NCI-H2171 treated with DMSO at 0.1 percent for 48 hours (cell line): Measurements from ENCODE around the gene FGB.

Source experiments
- DNase-seq: peaks from one replicate; lab custom pipeline; 2025; lab: John Stamatoyannopoulos, UW

FGB gene

DNA sequence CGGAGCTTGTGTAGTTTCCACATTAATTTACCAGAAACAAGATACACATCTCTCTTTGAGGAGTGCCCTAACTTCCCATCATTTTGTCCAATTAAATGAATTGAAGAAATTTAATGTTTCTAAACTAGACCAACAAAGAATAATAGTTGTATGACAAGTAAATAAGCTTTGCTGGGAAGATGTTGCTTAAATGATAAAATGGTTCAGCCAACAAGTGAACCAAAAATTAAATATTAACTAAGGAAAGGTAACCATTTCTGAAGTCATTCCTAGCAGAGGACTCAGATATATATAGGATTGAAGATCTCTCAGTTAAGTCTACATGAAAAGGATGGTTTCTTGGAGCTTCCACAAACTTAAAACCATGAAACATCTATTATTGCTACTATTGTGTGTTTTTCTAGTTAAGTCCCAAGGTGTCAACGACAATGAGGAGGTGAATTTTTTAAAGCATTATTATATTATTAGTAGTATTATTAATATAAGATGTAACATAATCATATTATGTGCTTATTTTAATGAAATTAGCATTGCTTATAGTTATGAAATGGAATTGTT, at the start of gene FGB:
Gene FGB (plus strand): TSS at position 315 of the 558 bp plus-strand sequence. CDS start 8 bp downstream, at position 323.
- no peak for DNase-seq

DNA sequence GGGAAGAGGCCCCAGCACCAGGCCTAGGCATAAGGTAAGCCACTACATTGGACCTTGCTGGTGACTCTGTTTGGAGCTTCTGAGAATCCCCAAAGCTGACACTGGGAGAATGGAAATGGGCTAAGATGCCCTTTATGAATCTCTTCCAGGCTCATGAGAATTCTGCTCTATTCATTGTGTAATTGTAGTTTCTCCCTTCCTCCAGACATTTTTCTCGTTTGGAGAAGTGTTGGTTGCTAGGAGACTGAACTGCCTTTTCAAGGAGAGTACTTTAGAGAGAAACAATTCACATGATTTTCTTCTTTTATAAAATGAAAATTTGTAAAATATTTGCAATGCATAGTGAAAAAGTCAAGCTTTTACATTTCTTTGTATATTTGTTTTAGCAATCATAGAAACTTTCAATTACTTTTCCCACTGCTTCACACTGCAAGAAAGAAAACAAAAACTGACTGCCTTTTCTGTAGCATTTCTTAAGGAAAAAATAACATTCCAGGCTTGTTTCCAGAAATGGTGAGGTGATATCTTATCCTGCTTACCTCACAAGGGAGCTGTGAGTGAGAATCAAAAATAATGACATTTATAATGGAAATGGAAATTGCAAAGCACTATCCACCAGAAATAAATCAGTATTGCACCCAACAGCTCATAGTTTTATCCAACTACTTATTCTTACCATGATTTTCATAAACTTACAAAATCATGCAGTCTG, 46.3 kb upstream of the FGB start:
- no peak for DNase-seq

DNA sequence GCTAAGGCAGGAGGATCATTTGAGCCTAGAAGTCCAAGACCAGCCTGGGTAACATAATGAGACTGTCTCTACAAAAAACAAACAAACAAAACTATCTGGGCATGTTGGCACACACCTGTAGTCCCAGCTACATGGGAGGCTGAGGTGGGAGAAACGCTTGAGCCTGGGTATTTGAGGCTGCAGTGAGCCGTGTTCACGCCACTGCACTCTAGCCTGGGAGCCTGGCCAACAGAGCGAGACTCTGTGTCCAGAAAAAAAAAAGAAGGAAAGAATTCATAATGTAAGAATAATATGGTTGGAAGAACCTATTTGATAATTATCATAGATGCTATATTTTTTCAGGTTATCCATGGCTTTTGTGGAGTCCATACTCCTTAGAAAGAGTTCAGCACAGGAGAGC, 45.2 kb upstream of the FGB start:
- DNase-seq, result no peak

DNA sequence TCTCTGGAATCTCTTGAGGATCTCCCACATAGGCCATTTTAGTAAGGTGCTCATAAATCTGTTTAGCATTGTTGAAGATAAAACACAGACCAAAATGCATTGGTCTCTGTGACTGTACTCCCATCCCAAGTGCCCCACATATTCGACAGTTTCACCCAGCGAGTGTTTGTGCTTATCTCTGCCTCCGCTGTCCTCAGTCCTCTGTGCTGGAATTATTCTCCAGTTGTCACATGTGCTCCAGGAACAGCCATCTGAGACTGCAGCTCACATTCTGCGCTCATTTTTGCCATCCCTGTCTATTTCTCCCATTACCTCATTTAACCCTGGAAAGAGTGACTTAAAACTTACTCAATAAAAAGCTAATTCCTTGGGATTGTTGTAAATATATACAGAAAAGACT, 43.6 kb upstream of the FGB start:
- no peak for DNase-seq

DNA sequence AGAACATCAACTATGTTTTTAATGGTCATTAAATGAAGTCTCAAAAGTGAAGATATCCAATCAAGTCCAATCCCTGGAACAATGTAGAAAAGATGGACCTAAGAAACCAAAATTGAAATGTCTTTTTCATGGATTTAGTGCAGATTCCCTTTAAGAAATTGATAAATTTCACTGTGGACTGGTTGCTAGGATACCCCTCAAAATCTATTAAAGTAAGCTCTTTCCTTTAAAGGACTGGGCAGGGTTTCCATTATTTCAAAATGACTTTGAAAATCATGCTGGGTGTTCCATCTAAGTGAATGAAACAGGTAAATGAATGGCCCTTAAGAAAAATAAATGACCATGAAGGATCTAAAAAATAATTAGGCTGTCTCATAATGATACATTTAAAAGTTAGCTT, 41.2 kb upstream of the FGB start:
- no peak for DNase-seq

DNA sequence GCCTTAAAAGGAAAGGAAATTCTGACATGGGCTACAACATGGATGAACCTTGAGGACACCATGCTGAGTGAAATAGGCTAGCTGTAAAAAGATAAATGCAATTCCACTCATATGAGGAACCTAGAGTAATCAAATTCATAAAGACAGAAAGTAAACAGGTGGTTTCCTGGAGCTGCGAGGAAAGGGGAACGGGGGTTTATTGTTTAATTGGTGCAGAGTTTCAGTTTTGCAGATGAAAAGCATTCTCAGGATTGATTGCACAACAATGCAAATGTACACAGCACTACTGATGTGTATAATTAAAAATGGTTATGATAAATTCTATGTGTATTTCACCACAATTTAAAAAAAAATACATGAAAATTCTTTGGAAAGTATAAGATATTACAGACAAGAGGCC, 36.7 kb upstream of the FGB start:
- no peak for DNase-seq

DNA sequence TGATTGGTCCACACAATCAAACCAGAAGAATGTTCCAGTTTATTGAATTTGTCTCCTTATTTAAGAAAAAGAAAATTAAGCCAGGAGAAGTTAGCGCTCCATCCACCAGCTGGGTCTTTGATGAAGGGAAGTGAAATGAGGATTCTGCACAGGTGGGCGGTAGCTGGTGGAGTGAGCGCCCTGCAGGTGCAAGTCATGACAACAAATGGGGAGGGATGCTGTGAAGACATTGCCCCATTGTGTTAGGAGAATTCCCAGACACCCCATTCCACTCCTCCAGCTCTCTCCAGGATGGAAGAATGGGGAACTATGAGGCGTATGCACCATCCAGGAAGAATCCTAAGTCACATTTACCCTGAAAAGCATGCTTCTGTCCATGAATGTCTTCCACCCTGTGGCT, 35.5 kb upstream of the FGB start:
- no peak for DNase-seq

DNA sequence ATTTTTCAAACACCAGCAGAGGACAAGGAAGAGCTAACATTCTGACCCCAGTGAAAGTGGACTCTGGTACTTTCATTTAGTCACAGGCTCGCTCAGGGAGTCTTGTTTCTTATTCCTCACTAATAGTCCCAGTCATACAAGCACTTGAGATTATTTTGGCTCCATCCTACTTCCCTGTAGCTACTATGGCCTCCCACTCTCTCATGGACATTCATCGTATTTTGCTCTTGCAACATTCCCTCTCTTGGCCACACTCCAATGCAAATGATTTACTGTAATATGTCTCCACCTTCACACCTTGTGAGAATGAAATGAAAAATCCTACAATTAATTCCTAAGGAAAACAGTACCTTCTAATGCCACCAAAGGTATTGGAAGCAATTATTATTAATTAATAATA, 33.9 kb upstream of the FGB start:
- no peak for DNase-seq

DNA sequence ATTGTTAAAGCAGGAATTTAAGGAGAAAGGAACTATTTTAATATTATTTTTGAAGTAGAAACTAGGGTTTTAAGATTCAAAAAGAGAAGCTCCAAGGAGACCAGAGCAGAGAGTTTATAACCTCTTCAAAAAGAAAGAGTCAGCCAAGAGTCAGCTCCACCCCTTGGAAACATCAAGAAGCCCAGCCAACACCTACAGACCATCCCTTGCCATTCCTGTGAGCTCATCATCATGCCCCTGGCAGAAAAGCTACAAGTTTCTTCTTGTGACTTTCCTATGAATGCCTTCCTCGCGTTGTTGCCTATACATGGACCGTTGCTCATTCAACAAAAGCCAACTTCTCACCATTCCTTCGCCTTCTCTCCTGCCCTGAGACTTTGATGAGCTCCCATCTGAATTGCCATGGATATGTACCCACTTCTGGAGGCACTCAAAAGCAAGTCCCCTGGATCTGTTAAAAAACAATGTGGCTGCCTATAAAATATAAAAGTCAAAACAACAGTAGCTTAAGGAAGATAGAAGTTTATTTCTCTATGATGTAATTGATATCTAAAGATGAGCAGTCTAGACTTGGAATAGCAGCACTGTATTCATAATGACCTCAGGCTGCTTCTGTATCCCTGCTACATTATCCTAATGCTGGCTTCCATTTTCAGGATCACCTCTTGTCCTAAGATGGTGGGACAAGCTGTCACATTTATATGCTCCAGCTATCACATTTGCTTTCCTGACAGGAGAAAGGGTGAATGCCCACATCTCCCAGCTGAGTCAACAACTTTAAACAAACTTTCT, 32.9 kb upstream of the FGB start:
- no peak for DNase-seq

DNA sequence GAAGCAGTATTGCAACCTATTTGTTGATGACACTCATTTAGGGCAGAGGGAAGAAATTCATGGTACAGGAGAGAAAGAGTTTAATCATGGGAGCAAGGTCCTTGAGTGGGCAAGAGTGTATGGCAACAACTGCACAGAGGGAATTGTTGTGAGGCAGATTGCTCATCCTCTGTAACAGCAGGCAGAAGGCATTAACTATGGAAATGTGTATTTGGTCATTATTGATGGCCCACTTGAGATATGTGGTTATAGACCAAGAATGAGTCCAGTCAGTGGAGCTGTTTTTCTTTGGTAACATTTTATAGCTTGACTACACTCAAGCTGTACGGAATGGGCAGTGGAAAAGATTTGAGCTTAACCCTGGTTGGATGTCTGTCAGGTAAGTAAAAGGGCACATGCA, 28.5 kb upstream of the FGB start:
- DNase-seq, result no peak

DNA sequence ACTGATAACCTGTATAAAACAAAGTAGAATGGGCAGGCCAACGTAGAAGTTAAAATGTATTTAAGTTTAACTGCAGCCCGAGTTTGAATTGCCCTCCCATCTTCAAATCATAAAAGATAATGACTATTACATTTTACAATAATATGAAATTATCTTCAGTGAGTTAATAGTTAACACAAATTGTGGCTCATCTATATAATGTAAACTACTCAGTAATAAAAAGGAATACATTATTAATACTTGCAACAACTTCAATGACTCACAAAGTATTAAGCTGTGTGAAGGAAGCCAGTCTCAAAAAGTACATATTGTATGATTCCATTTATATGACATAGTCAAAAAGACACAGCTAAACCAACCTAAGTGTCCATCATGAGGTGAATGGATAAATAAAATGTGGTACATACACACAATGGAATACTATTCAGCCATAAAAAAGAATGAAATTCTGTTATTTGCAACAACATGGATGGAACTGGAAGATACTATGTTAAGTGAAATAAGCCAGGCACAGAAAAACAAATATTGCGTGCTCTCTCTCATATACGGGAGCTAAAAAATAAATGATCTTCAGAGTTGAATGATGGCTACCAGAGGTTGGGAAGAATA, 20.4 kb upstream of the FGB start:
- no peak for DNase-seq

DNA sequence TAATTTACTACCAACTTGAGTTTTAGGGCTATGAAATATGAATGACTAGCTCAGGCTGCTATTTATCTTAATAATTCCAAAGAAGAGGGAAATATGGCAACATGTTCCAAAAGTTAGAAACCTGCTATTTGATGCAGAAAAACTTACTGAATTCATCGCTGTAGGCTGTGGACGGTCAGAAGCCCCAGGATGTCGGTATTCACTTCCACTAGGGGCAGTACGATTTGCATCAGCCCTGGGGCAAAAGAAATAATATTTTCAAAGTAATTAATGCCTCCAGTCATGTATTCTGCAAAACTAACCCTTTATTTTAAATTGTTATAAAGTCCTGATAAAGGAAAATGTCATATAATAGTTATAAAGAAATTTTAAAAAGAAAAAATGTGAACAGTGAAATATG, 17.1 kb upstream of the FGB start:
- DNase-seq, result no peak

DNA sequence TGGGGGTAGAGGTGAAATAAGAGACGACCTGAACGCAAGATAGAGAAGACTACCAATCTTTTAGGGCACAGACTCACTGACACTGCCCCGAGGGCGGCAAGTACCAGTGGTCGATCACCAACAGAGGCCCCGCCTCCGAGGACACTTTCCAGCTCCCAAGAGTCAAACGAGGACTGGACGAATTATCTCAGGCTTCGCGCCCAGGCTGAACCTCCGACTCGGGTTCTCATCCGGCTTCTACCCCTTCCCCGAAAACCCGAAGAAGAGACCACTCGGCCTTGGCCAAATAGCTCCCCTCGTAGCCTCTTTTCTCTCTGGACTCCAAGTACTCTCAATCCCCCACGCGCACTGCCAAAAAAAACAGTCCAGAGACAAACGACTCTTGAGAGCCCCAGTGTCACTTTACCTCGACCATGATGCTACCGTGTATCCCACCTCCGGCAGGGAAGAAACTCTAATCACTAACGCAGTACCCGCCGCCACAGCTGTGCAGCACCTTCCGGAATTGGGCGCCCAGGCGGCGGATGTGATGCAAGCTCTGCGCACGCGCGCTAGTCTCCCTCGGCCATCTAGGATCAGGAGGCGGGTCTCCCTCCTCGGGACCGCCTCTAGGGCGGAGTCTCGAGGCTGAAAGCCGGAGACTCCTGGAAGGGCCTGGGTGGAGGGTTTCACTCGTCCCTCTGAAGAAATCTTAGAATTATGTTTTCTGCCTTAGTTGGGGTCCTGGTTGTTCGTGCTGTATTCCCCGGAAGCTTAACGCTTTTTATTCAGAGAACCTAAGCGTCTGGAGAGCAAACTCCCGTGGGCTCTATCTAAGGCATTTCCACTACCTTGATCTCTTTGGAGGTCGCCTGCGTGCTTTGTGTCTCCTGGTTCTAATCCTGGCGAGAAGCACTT, 12.7 kb upstream of the FGB start, which contains the start of gene PLRG1:
Gene PLRG1 (minus strand): TSS at position 507 of the 897 bp plus-strand sequence. CDS start 92 bp downstream, at position 415.
- peak; percentile 86 for DNase-seq

DNA sequence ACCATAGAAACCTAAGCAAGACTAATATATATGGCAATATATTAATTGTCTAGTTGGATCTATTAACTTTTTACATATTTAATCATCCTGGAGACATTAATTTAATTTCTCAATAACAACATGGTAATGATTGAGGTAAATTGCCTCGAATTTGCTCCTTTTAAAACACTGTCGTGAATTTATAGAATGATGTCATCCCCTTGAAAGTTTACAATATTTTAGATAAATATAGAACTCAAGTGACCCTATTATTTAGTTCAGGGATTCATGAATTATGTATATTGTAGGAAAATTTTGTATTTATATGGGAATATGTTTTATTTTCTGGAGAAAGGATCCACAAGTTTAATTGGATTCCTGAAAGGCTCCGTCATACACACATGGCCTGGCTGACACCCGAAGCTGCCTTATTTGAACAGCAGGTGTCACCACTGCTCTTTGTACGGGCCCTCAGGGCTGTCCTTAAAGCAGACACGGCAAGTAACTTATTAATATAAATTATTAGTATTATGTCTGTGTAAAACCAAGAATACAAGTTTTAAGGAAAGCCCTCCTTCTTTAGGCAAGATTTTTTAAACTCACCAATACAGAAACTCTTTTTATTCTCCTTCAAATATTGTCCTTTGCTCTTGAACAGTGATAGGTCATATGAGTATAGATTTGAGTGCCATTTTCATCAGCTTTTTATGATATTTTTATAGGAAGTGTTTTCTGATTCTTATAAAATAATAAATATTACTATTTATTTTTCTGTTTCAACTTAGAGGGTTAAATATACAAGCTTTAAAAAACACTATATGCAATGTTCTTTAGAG, 10.7 kb upstream of the FGB start:
- peak; percentile 50 for DNase-seq

DNA sequence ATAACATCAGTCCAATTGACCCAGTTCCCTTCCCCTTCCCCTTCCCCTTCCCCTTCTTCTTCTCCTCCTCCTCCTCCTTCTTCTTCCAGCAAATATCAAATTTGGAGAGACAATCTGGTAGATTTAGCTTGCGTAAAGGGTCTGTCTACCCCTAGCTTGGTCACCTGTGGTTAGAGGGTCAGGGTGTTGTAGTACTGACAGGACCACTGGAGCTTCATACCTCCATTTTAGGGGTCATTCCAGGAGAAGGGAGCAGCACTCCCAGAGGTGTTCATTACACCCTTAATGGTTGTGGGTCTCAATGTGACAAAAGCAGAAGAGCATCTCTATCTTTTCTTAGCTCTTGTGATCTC, 3.7 kb upstream of the FGB start:
- no peak for DNase-seq

DNA sequence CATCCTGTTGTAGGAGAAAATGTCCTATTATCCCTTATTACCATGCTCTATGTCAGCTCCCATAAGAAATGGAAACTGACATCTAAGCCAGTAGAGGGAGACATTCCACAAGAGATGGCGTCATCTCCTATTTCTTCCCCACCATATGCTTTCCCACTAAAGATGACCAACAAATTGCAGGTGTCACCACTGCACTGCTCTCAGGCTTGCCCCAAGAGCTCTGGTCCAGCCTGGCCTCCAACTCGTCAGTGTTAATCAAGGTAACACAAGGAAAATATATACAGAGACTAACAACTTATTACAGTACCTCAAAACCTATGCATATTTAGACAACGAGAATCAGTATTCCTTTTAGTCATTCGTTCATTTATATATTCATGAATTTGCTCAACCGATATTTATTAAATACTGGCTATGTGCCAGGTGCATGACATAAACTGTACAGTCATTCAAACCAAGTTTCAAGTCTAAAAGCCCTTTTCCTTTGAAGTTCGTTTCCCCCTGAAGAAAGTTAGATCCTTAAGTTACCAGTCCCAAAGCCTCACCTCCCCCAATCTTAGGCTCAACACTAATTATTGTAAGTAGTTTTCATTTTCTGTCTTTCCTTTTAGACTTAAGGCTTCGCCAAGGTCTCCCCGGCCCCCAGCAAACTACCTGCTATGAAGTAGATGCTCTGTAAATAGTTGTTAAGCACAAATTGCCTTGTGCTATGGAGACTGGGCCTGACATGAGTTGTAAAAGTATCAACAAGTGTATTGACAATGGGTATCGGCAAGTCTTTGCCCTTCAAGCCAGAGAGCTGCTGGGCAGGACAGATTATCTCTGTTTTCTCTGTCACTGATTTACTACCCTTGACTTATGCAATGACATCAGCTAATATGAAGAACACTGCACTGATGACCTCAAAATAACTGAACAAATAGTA, 3.1 kb upstream of the FGB start:
- peak; percentile 16 for DNase-seq

DNA sequence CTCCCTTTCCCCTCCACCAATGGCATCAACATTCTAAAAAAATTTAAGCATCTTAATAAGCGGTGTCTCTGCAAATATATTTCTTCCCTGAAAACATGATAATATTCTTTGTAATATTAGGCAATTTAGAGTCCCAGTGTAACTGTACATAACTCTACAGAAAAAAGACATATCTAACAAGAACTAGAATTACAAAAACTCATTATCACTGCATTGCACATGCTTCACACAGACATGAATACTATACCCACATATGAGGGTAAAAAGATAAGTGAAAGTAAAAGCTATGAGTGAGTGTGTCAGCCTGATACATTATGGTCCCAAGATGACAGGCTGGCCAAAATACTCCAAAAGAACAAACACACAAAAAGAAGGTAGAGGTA, 2.4 kb upstream of the FGB start:
- DNase-seq, result no peak

DNA sequence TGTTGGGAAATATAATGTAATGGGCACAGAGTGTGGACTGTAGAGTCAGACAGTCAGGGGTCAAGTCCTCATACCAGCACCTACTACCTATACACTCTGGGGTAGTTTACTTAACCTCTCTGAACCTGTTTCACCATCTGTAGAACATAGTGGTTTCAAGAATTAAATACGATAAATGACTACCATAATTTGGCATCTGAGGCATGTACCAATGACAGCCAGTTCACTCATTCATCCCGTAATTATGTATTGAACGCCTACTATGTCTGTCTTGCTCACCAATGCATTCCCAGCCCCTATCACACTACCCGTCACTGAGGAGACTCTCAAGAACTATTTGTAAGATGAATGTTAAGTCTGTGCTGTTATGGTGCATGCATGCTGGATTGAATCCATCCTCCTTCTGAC, 2.0 kb upstream of the FGB start:
- no peak for DNase-seq

DNA sequence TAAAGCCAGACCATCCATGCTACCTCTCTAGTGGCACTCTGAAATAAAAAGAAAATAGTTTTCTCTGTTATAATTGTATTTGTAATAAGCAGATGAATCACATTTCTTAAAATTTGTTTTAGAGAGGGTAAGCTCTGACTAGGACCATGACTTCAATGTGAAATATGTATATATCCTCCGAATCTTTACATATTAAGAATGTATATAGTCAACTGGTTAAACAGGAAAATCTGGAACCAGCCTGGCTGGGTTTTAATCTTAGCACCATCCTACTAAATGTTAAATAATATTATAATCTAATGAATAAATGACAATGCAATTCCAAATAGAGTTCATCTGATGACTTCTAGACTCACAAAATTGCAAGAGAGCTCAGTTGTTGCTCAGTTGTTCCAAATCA, 1.5 kb downstream of the FGB start:
- DNase-seq, result no peak

DNA sequence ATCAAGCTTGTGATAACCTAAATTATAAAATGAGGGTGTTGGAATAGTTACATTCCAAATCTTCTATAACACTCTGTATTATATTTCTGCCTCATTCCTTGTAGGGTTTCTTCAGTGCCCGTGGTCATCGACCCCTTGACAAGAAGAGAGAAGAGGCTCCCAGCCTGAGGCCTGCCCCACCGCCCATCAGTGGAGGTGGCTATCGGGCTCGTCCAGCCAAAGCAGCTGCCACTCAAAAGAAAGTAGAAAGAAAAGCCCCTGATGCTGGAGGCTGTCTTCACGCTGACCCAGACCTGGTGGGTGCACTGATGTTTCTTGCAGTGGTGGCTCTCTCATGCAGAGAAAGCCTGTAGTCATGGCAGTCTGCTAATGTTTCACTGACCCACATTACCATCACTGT, 2.9 kb downstream of the FGB start:
- no peak for DNase-seq
